ENCODE measurements around the gene ERN1. TPM values are rescaled to one million over a fixed set of nuclear protein-coding genes. Genes with fewer than 3 reads are reported as not detected.

ERN1 gene
- total and polyA plus RNA-seq, 4 donors = 8.3 to 34.2 (median 19.4) TPM

- peaks cover 0 to 2% (median 0%) of the 10 kb centered on the region in 4 donors for H3K9me3 ChIP-seq (ENCODE audit: control insufficient read depth in 4 of 4, insufficient read depth in 3 of 4, low read length in 3 of 4)
- no peak for ATAC-seq (ENCODE audit: insufficient read depth, low FRiP score)
- H3K4me1 ChIP-seq (ENCODE audit: control insufficient read depth in 5 of 5, insufficient read depth in 5 of 5, low read length in 5 of 5) = no peaks in the 10 kb centered on the region
- no peak overlapping the region for H3K27ac ChIP-seq (ENCODE audit: low read depth in 1 of 2, low read length in 1 of 2)
- H3K36me3 ChIP-seq (ENCODE audit: control insufficient read depth in 4 of 4, insufficient read depth in 4 of 4, low read length in 4 of 4) = peaks cover 9 to 49% (median 11%) of the 10 kb centered on the region in 4 donors
- WGBS, 2 donors = 91 to 92% methylated on average over 5 of the region's 5 CpGs
- no peaks in the 10 kb centered on the region for H3K27me3 ChIP-seq (ENCODE audit: control insufficient read depth in 3 of 3, insufficient read depth in 3 of 3, low read length in 2 of 3)
- no peak for TF ChIP-seq CTCF (IDR thresholded peaks at IDR 0.05; ENCODE audit: control extremely low read depth, extremely low read depth)
- H3K9ac ChIP-seq (ENCODE audit: insufficient read depth in 1 of 2, low read length in 2 of 2) = no peak overlapping the region
- DNase-seq = no peak
- no peak overlapping the region for H3K4me3 ChIP-seq
These were observed 71.3 kb downstream of the ERN1 start for GRCh38 chr17:64058621-64059020.

- no peak overlapping the region for H3K9ac ChIP-seq (ENCODE audit: insufficient read depth in 1 of 2, low read length in 2 of 2)
- peaks cover 0 to 2% (median 0%) of the 10 kb centered on the region in 4 donors for H3K9me3 ChIP-seq (ENCODE audit: control insufficient read depth in 4 of 4, insufficient read depth in 3 of 4, low read length in 3 of 4)
- no peak overlapping the region for H3K27ac ChIP-seq (ENCODE audit: low read depth in 1 of 2, low read length in 1 of 2)
- no peak for TF ChIP-seq CTCF (IDR thresholded peaks at IDR 0.05; ENCODE audit: control extremely low read depth, extremely low read depth)
- H3K36me3 ChIP-seq (ENCODE audit: control insufficient read depth in 4 of 4, insufficient read depth in 4 of 4, low read length in 4 of 4) = peaks cover 9 to 51% (median 11%) of the 10 kb centered on the region in 4 donors
- no peak overlapping the region for H3K4me3 ChIP-seq
- H3K4me1 ChIP-seq (ENCODE audit: control insufficient read depth in 5 of 5, insufficient read depth in 5 of 5, low read length in 5 of 5) = no peaks in the 10 kb centered on the region
- no peaks in the 10 kb centered on the region for H3K27me3 ChIP-seq (ENCODE audit: control insufficient read depth in 3 of 3, insufficient read depth in 3 of 3, low read length in 2 of 3)
- DNase-seq (no peak), ATAC-seq (ENCODE audit: insufficient read depth, low FRiP score) (no peak)
- WGBS, 2 donors = 94 to 97% methylated on average over 9 of the region's 9 CpGs
These were observed 72.2 kb downstream of the ERN1 start for GRCh38 chr17:64057701-64058263.

GRCh38 chr17:64056269-64057005 lies 73.5 kb downstream of the ERN1 start:
- ATAC-seq (ENCODE audit: insufficient read depth, low FRiP score) = no peak
- peaks cover 11 to 54% (median 11%) of the 10 kb centered on the region in 4 donors for H3K36me3 ChIP-seq (ENCODE audit: control insufficient read depth in 4 of 4, insufficient read depth in 4 of 4, low read length in 4 of 4)
- TF ChIP-seq CTCF (IDR thresholded peaks at IDR 0.05; ENCODE audit: control extremely low read depth, extremely low read depth) = no peak
- WGBS, 2 donors = 75 to 82% methylated on average over 12 of the region's 12 CpGs
- DNase-seq = no peak
- H3K9me3 ChIP-seq (ENCODE audit: control insufficient read depth in 4 of 4, insufficient read depth in 3 of 4, low read length in 3 of 4) = peaks cover 0 to 2% (median 0%) of the 10 kb centered on the region in 4 donors
- H3K27me3 ChIP-seq (ENCODE audit: control insufficient read depth in 3 of 3, insufficient read depth in 3 of 3, low read length in 2 of 3) = no peaks in the 10 kb centered on the region
- H3K9ac ChIP-seq (ENCODE audit: insufficient read depth in 1 of 2, low read length in 2 of 2) = no peak overlapping the region
- no peaks in the 10 kb centered on the region for H3K4me1 ChIP-seq (ENCODE audit: control insufficient read depth in 5 of 5, insufficient read depth in 5 of 5, low read length in 5 of 5)
- no peak overlapping the region for H3K4me3 ChIP-seq
- H3K27ac ChIP-seq (ENCODE audit: low read depth in 1 of 2, low read length in 1 of 2) = no peak overlapping the region
